ENCODE data around the gene PCDHGA12. TPM values are rescaled to one million over a fixed set of nuclear protein-coding genes. Genes with fewer than 3 reads are reported as not detected.
"Not testable (repeated sequence)": the region's sequence is repeated elsewhere in the genome, so short reads cannot be mapped to it uniquely, and the experiment has no call there.

PCDHGA12 gene
- total RNA-seq (under 1 TPM in 4 of 5 donors, not detected in 1; 0.09 to 0.53 (median 0.22) TPM), total RNA-seq (0 to 0.25 (median 0.07) reads per million in 29 experiments)
- 0.20 TPM for total RNA-seq (2013)

- H3K27me3 Mint-ChIP-seq, result peaks cover 57 to 77% of the 10 kb centered on the region in 2 donors
- peaks cover 6 to 17% (median 10%) of the 10 kb centered on the region in 3 donors for H3K4me1 Mint-ChIP-seq
- Histone ChIP-seq H3K36me3 (ENCODE audit: control insufficient read depth in 2 of 2, extremely low read depth in 1 of 2, insufficient read depth in 1 of 2, low read length in 1 of 2) (no peaks in the 10 kb centered on the region), H3K4me3 (ENCODE audit: control insufficient read depth in 1 of 2, extremely low read depth in 1 of 2, low read length in 1 of 2) (peak within 1 kb of the TSS in 1 of 2 donors; percentile 33), H3K27ac (ENCODE audit: low read length) (no peak within 1 kb of the TSS), H3K27me3 (replicated peaks in 1 of 2; ENCODE audit: control insufficient read depth in 2 of 2, extremely low read depth in 1 of 2, insufficient read depth in 2 of 2, low read length in 1 of 2) (peaks cover 34 to 64% of the 10 kb centered on the region in 2 experiments), H3K4me1 (ENCODE audit: control insufficient read depth in 1 of 2, extremely low read depth in 1 of 2, insufficient read depth in 2 of 2, low read length in 2 of 2) (peaks cover 0 to 11% of the 10 kb centered on the region in 2 experiments), H3K9me3 (peaks cover 4% of the 10 kb centered on the region)
- ATAC-seq (replicated peaks in 1 of 4) (peak in 1 of 4 experiments; percentile 24), DNase-seq (no peak)
- 18% methylated on average over 25 of the region's 33 CpGs for WGBS (ENCODE audit: insufficient coverage)
- peaks cover 7% of the 10 kb centered on the region for H3K36me3 Mint-ChIP-seq
- H3K27ac Mint-ChIP-seq, result peak within 1 kb of the TSS in 1 of 2 donors; percentile 15
- peak within 1 kb of the TSS; percentile 49 to 68 (median 68) for H3K4me3 Mint-ChIP-seq
- POLR2A ChIA-PET, result interaction anchor here in 1 of 2 donors (0.7 kb wide), 1 partner anchor 11 kb away, joined by 3 read pairs; no protein-coding TSS in a partner anchor
- CTCF ChIA-PET, result interaction anchor here (0.5 to 2.1 kb wide), 17 partner anchors 12 to 133 kb away, joined by 3 to 12 read pairs (median 4); partner anchors contain the start of gene PCDHGA10 (in 1 of the 2)
- H3K9me3 Mint-ChIP-seq, result peaks cover 13 to 31% (median 29%) of the 10 kb centered on the region in 3 donors
Measured at GRCh38 chr5:141430332-141431113, at the start of gene PCDHGA12. PCDHGA12 (plus strand) TSS chr5:141430507; CDS start chr5:141430760, 253 bp downstream.

GRCh38 chr5:141382469-141383294 lies 47.6 kb upstream of the PCDHGA12 start, which contains the start of gene PCDHGA7:
PCDHGA7 (plus strand) TSS chr5:141382742; CDS start chr5:141382900, 158 bp downstream.
- Mint-ChIP-seq H3K4me3 (peak within 1 kb of the TSS; percentile 47 to 62 (median 60)), H3K27me3 (peaks cover 67 to 77% of the 10 kb centered on the region in 2 donors), H3K27ac (no peak within 1 kb of the TSS), H3K36me3 (peaks cover 10% of the 10 kb centered on the region), H3K9me3 (peaks cover 0 to 38% (median 29%) of the 10 kb centered on the region in 3 donors), H3K4me1 (peaks cover 0 to 6% (median 0%) of the 10 kb centered on the region in 3 donors)
- H3K9me3 ChIP-seq, result peaks cover 9% of the 10 kb centered on the region
- no peaks in the 10 kb centered on the region for H3K4me1 ChIP-seq (ENCODE audit: control insufficient read depth in 1 of 2, extremely low read depth in 1 of 2, insufficient read depth in 2 of 2, low read length in 2 of 2)
- H3K27me3 ChIP-seq (replicated peaks in 1 of 2; ENCODE audit: control insufficient read depth in 2 of 2, extremely low read depth in 1 of 2, insufficient read depth in 2 of 2, low read length in 1 of 2), result peaks cover 15 to 40% of the 10 kb centered on the region in 2 experiments
- DNase-seq (no peak), ATAC-seq (replicated peaks in 1 of 4) (peak in 1 of 4 experiments; percentile 13)
- 18% methylated on average over 30 of the region's 37 CpGs for WGBS (ENCODE audit: insufficient coverage)
- no peak within 1 kb of the TSS for H3K27ac ChIP-seq (ENCODE audit: low read length)
- POLR2A ChIA-PET, result no interaction called here
- peak within 1 kb of the TSS in 1 of 2 donors; percentile 57 for H3K4me3 ChIP-seq (ENCODE audit: control insufficient read depth in 1 of 2, extremely low read depth in 1 of 2, low read length in 1 of 2)
- no peaks in the 10 kb centered on the region for H3K36me3 ChIP-seq (ENCODE audit: control insufficient read depth in 2 of 2, extremely low read depth in 1 of 2, insufficient read depth in 1 of 2, low read length in 1 of 2)
- CTCF ChIA-PET, result no interaction called here

GRCh38 chr5:141383345-141383744 lies 47.0 kb upstream of the PCDHGA12 start:
- peaks cover 0 to 6% (median 0%) of the 10 kb centered on the region in 3 donors for H3K4me1 Mint-ChIP-seq
- H3K36me3 ChIP-seq (ENCODE audit: control insufficient read depth in 2 of 2, extremely low read depth in 1 of 2, insufficient read depth in 1 of 2, low read length in 1 of 2), result no peaks in the 10 kb centered on the region
- no peaks in the 10 kb centered on the region for H3K4me1 ChIP-seq (ENCODE audit: control insufficient read depth in 1 of 2, extremely low read depth in 1 of 2, insufficient read depth in 2 of 2, low read length in 2 of 2)
- peaks cover 69 to 79% of the 10 kb centered on the region in 2 donors for H3K27me3 Mint-ChIP-seq
- CTCF ChIA-PET, result no interaction called here
- POLR2A ChIA-PET, result no interaction called here
- H3K9me3 Mint-ChIP-seq, result peaks cover under 1 to 39% (median 32%) of the 10 kb centered on the region in 3 donors
- H3K27ac ChIP-seq (ENCODE audit: low read length), result no peak overlapping the region
- no peak overlapping the region for H3K27ac Mint-ChIP-seq
- no peak for DNase-seq
- H3K4me3 Mint-ChIP-seq, result no peak overlapping the region
- no peak for ATAC-seq (replicated peaks in 1 of 4)
- peaks cover 17 to 37% of the 10 kb centered on the region in 2 experiments for H3K27me3 ChIP-seq (replicated peaks in 1 of 2; ENCODE audit: control insufficient read depth in 2 of 2, extremely low read depth in 1 of 2, insufficient read depth in 2 of 2, low read length in 1 of 2)
- 38% methylated on average over 12 of the region's 21 CpGs for WGBS (ENCODE audit: insufficient coverage)
- H3K4me3 ChIP-seq (ENCODE audit: control insufficient read depth in 1 of 2, extremely low read depth in 1 of 2, low read length in 1 of 2), result no peak overlapping the region
- peaks cover 10% of the 10 kb centered on the region for H3K36me3 Mint-ChIP-seq
- H3K9me3 ChIP-seq, result peaks cover 11% of the 10 kb centered on the region

GRCh38 chr5:141384471-141385267 lies 45.6 kb upstream of the PCDHGA12 start:
- no peak for ATAC-seq (replicated peaks in 1 of 4)
- Mint-ChIP-seq H3K4me3 (no peak overlapping the region), H3K4me1 (peaks cover 0 to 6% (median 0%) of the 10 kb centered on the region in 3 donors), H3K27ac (no peak overlapping the region), H3K27me3 (peaks cover 71 to 80% of the 10 kb centered on the region in 2 donors), H3K36me3 (peaks cover 7% of the 10 kb centered on the region), H3K9me3 (peaks cover 4 to 37% (median 31%) of the 10 kb centered on the region in 3 donors)
- H3K36me3 ChIP-seq (ENCODE audit: control insufficient read depth in 2 of 2, extremely low read depth in 1 of 2, insufficient read depth in 1 of 2, low read length in 1 of 2), result no peaks in the 10 kb centered on the region
- 55% methylated on average over 43 of the region's 43 CpGs for WGBS (ENCODE audit: insufficient coverage)
- H3K27ac ChIP-seq (ENCODE audit: low read length), result no peak overlapping the region
- ChIA-PET POLR2A (no interaction called here), CTCF (no interaction called here)
- H3K9me3 ChIP-seq, result peaks cover 9% of the 10 kb centered on the region
- H3K4me1 ChIP-seq (ENCODE audit: control insufficient read depth in 1 of 2, extremely low read depth in 1 of 2, insufficient read depth in 2 of 2, low read length in 2 of 2), result no peaks in the 10 kb centered on the region
- H3K4me3 ChIP-seq (ENCODE audit: control insufficient read depth in 1 of 2, extremely low read depth in 1 of 2, low read length in 1 of 2), result no peak overlapping the region
- H3K27me3 ChIP-seq (replicated peaks in 1 of 2; ENCODE audit: control insufficient read depth in 2 of 2, extremely low read depth in 1 of 2, insufficient read depth in 2 of 2, low read length in 1 of 2), result peaks cover 17 to 49% of the 10 kb centered on the region in 2 experiments
- DNase-seq, result no peak

- H3K4me1 Mint-ChIP-seq; H3K4me1 ChIP-seq (ENCODE audit: control insufficient read depth in 1 of 2, extremely low read depth in 1 of 2, insufficient read depth in 2 of 2, low read length in 2 of 2); H3K27ac Mint-ChIP-seq; H3K27ac ChIP-seq (ENCODE audit: low read length); H3K9me3 ChIP-seq; POLR2A ChIA-PET; H3K36me3 ChIP-seq (ENCODE audit: control insufficient read depth in 2 of 2, extremely low read depth in 1 of 2, insufficient read depth in 1 of 2, low read length in 1 of 2): not testable (repeated sequence)
- Mint-ChIP-seq H3K9me3 (peaks cover 8 to 47% (median 29%) of the 10 kb centered on the region in 3 donors), H3K36me3 (peaks cover 13% of the 10 kb centered on the region), H3K27me3 (peaks cover 73 to 80% of the 10 kb centered on the region in 2 donors), H3K4me3 (peak within 1 kb of the TSS in 2 of 3 donors; percentile 17 to 25)
- peaks cover 22 to 50% of the 10 kb centered on the region in 2 experiments for H3K27me3 ChIP-seq (replicated peaks in 1 of 2; ENCODE audit: control insufficient read depth in 2 of 2, extremely low read depth in 1 of 2, insufficient read depth in 2 of 2, low read length in 1 of 2)
- DNase-seq, result peak in 4 of 35 experiments; percentile 9 to 14 (median 12)
- CTCF ChIA-PET, result interaction anchor here in 1 of 2 donors (0.6 kb wide), 1 partner anchor 173 kb away, joined by 3 read pairs; no protein-coding TSS in a partner anchor
- peak in 3 of 4 experiments; percentile 58 to 77 (median 72) for ATAC-seq (replicated peaks in 1 of 4)
- WGBS (ENCODE audit: insufficient coverage), result 42% methylated on average over 11 of the region's 40 CpGs
- H3K4me3 ChIP-seq (ENCODE audit: control insufficient read depth in 1 of 2, extremely low read depth in 1 of 2, low read length in 1 of 2), result peak within 1 kb of the TSS in 1 of 2 donors; percentile 17
Measured at GRCh38 chr5:141387557-141388311, 42.6 kb upstream of the PCDHGA12 start, which contains the start of gene PCDHGB4. PCDHGB4 (plus strand) TSS chr5:141387698; CDS start chr5:141387885, 187 bp downstream.

Measured in T-cell (primary cell).